ENCODE measurements around the gene OASL. TPM values are rescaled to one million over a fixed set of nuclear protein-coding genes. Genes with fewer than 3 reads are reported as not detected.
"Not testable (repeated sequence)": the region's sequence is repeated elsewhere in the genome, so short reads cannot be mapped to it uniquely, and the experiment has no call there.

Gene OASL
- total RNA-seq, 1 experiment from 2014 or later, result not detected

GRCh38 chr12:121075911-121076310, 36.9 kb upstream of the OASL start:
- H3K4ac ChIP-seq (ENCODE audit: low read depth, low read length); H3K4me2 ChIP-seq (ENCODE audit: insufficient read depth, insufficient read length, low read length); H3K79me1 ChIP-seq (ENCODE audit: insufficient read depth, low read depth, low read length, poor library complexity, severe bottlenecking); H3K27ac Mint-ChIP-seq; H2BK120ac ChIP-seq (ENCODE audit: low read depth, low read length, poor library complexity, severe bottlenecking); H3K23me2 ChIP-seq (ENCODE audit: insufficient read length, low read depth, low read length, poor library complexity, severe bottlenecking); H3K23ac ChIP-seq (ENCODE audit: insufficient read length, low read depth, low read length); H3K9me3 ChIP-seq (ENCODE audit: control insufficient read depth, low read depth, low read length); H3K27ac ChIP-seq (ENCODE audit: insufficient read length, low read depth, low read length); H4K5ac ChIP-seq (ENCODE audit: insufficient read length, low read depth, low read length); H2BK5ac ChIP-seq (ENCODE audit: insufficient read length, low read length); H3K14ac ChIP-seq (ENCODE audit: insufficient read depth, low read length); H2AFZ ChIP-seq (ENCODE audit: low read length); H4K8ac ChIP-seq (replicated peaks; ENCODE audit: insufficient read length, low read depth, low read length); H2BK15ac ChIP-seq (ENCODE audit: low read depth, low read length); H3K4me3 Mint-ChIP-seq; H3K27me3 ChIP-seq (ENCODE audit: insufficient read depth, low read length); DNase-seq; H4K20me1 ChIP-seq (ENCODE audit: control insufficient read depth, insufficient read depth, insufficient read length); H3K9ac ChIP-seq (ENCODE audit: extremely low read depth, insufficient read length, low read length); H2BK20ac ChIP-seq (ENCODE audit: low read depth, low read length, poor library complexity, severe bottlenecking); H3K27me3 Mint-ChIP-seq (ENCODE audit: low read depth); H3K79me2 ChIP-seq (ENCODE audit: insufficient read depth, low read length); H3K18ac ChIP-seq (ENCODE audit: insufficient read length, low read depth, low read length); H2AK5ac ChIP-seq (ENCODE audit: insufficient read length, low read length); H3T11ph ChIP-seq (ENCODE audit: low read length); H3K56ac ChIP-seq (ENCODE audit: insufficient read length, low read depth, low read length); H4K91ac ChIP-seq (ENCODE audit: insufficient read length, low read depth, low read length); H2BK12ac ChIP-seq (ENCODE audit: insufficient read length, low read depth, low read length); H3K4me1 ChIP-seq (ENCODE audit: insufficient read depth, low read length); H3K4me1 Mint-ChIP-seq: not testable (repeated sequence)
- WGBS (ENCODE audit: extremely low coverage, insufficient read length, low lambda C conversion rate), result no CpG with 5 or more reads among the region's 33 CpGs
- H3K36me3 Mint-ChIP-seq (ENCODE audit: insufficient read depth in 1 of 3, low read depth in 3 of 3), result peaks cover 2 to 13% (median 3%) of the 10 kb centered on the region in 3 experiments; a peak in 3 of 7 replicates
- peaks cover 41 to 44% of the 10 kb centered on the region in 2 experiments for H3K9me3 Mint-ChIP-seq

Measured in H9 (cell line).